Mammary epithelial cell (primary cell): ENCODE data around the gene PPME1.

ENCODE experiments used
- EZH2 ChIP-seq: IDR thresholded peaks from 2 replicates; pipeline ENCODE4 v1.6.1; 2012; ENCODE audit warnings: low read length, inconsistent platforms, borderline replicate concordance
- TF ChIP-seq, protein P1 (sequence below), 2 donors: IDR thresholded peaks in 1 of 2; conservative IDR thresholded peaks in 1 of 2; 2 replicates each; pipeline ENCODE4 v1.5.1; 2011 to 2012; ENCODE audit warnings: inconsistent platforms in 2 of 2, low read length in 2 of 2, mild to moderate bottlenecking in 2 of 2, control low read depth in 1 of 2, low read depth in 1 of 2; ENCODE audit not compliant: insufficient read depth in 1 of 2; ENCODE audit errors: extremely low read depth in 1 of 2

DNA sequence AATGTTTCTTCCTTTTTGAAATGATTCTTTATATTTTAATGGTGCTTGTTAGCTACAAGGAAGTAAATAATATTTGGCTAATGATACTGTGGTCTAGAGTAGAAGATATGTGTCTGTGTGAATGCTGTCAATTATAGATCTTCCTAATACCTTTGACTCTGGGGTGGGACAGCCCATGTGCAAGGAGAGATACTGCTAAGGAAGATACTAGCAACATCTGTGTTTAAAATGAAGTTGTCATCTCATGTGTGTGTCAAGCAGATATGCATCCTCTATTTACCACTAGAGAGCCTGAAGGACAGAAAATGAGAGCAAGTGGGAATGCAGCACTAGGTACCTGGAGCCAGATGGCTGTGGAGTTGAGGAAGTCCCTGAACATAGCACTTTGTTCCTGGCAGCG, 34.1 kb downstream of the PPME1 start:
- TF ChIP-seq, protein P1, sequence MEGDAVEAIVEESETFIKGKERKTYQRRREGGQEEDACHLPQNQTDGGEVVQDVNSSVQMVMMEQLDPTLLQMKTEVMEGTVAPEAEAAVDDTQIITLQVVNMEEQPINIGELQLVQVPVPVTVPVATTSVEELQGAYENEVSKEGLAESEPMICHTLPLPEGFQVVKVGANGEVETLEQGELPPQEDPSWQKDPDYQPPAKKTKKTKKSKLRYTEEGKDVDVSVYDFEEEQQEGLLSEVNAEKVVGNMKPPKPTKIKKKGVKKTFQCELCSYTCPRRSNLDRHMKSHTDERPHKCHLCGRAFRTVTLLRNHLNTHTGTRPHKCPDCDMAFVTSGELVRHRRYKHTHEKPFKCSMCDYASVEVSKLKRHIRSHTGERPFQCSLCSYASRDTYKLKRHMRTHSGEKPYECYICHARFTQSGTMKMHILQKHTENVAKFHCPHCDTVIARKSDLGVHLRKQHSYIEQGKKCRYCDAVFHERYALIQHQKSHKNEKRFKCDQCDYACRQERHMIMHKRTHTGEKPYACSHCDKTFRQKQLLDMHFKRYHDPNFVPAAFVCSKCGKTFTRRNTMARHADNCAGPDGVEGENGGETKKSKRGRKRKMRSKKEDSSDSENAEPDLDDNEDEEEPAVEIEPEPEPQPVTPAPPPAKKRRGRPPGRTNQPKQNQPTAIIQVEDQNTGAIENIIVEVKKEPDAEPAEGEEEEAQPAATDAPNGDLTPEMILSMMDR (conservative IDR thresholded peaks at IDR 0.05 in 1 of 2, IDR thresholded peaks at IDR 0.05 in 1 of 2; ENCODE audit: extremely low read depth in 1 of 2, insufficient read depth in 1 of 2, low read depth in 1 of 2, low read length in 2 of 2) = no peak
- TF ChIP-seq EZH2 = no peak
